ENCODE results near the gene HEG1.

The HEG1 gene

GRCh38 chr3:125033616-125034015, 22.2 kb downstream of the HEG1 start:
- no peak for DNase-seq (ENCODE audit: low read depth in 1 of 2, low spot score in 1 of 2)
- Histone ChIP-seq H3K4me3 (replicated peaks; ENCODE audit: insufficient read depth, low read length) (no peak overlapping the region), H3K27me3 (ENCODE audit: insufficient read depth, poor library complexity, severe bottlenecking) (no peaks in the 10 kb centered on the region), H3K27ac (replicated peaks) (no peak overlapping the region)
- TF ChIP-seq REST (IDR thresholded peaks at IDR 0.05; ENCODE audit: insufficient replicate concordance, low read depth) (no peak), GABPA (IDR thresholded peaks at IDR 0.05; ENCODE audit: low read depth) (no peak), POLR2AphosphoS5 (IDR thresholded peaks at IDR 0.05; ENCODE audit: low read depth) (no peak), SPI1 (IDR thresholded peaks at IDR 0.05; ENCODE audit: borderline replicate concordance, low read depth) (no peak)

- no peaks in the 10 kb centered on the region for H3K27me3 ChIP-seq (ENCODE audit: insufficient read depth, poor library complexity, severe bottlenecking)
- DNase-seq (ENCODE audit: low read depth in 1 of 2, low spot score in 1 of 2) = no peak
- no peak for TF ChIP-seq POLR2AphosphoS5 (IDR thresholded peaks at IDR 0.05; ENCODE audit: low read depth)
- no peak for TF ChIP-seq REST (IDR thresholded peaks at IDR 0.05; ENCODE audit: insufficient replicate concordance, low read depth)
- no peak for TF ChIP-seq CTCF (IDR thresholded peaks at IDR 0.05; ENCODE audit: insufficient read depth, low read length)
- no peak for TF ChIP-seq SPI1 (IDR thresholded peaks at IDR 0.05; ENCODE audit: borderline replicate concordance, low read depth)
- no peak for TF ChIP-seq GABPA (IDR thresholded peaks at IDR 0.05; ENCODE audit: low read depth)
- no peak overlapping the region for H3K4me3 ChIP-seq (replicated peaks; ENCODE audit: insufficient read depth, low read length)
- H3K27ac ChIP-seq (replicated peaks) = no peak overlapping the region
Observed at GRCh38 chr3:125033135-125033534, 22.7 kb downstream of the HEG1 start.

- Histone ChIP-seq H3K4me3 (replicated peaks; ENCODE audit: insufficient read depth, low read length) (no peak overlapping the region), H3K27ac (replicated peaks) (no peak overlapping the region), H3K27me3 (ENCODE audit: insufficient read depth, poor library complexity, severe bottlenecking) (peaks cover 2% of the 10 kb centered on the region)
- no peak for DNase-seq (ENCODE audit: low read depth in 1 of 2, low spot score in 1 of 2)
- TF ChIP-seq POLR2AphosphoS5 (IDR thresholded peaks at IDR 0.05; ENCODE audit: low read depth) (no peak), CTCF (IDR thresholded peaks at IDR 0.05; ENCODE audit: insufficient read depth, low read length) (no peak), SPI1 (IDR thresholded peaks at IDR 0.05; ENCODE audit: borderline replicate concordance, low read depth) (no peak), REST (IDR thresholded peaks at IDR 0.05; ENCODE audit: insufficient replicate concordance, low read depth) (no peak), GABPA (IDR thresholded peaks at IDR 0.05; ENCODE audit: low read depth) (no peak)
Observed at GRCh38 chr3:125032683-125033082, 23.1 kb downstream of the HEG1 start.

Data from HL-60 (cell line).